Medulla oblongata (tissue), 1 donor: ENCODE measurements around the gene RCN2.
A peak's percentile ranks its signal among the peaks of the same experiment; 100 is the strongest.

Experiments used
- DNase-seq: peaks from one replicate; pipeline ENCODE4 v3.0.0-alpha.2; 2015; ENCODE audit errors: extremely low spot score

Gene RCN2

GRCh38 chr15:76994496-76994895 lies 62.9 kb downstream of the RCN2 start:
- DNase-seq: no peak

- DNase-seq: peak; percentile 78
These were observed 63.7 kb downstream of the RCN2 start, which contains the start of gene PSTPIP1 for GRCh38 chr15:76994971-76995945. Gene PSTPIP1 (plus strand): TSS chr15:76995126. CDS start chr15:76995574, 448 bp downstream.

- no peak for DNase-seq
These were observed 64.6 kb downstream of the RCN2 start for GRCh38 chr15:76996076-76996525.

GRCh38 chr15:76996526-76997401 lies 65.2 kb downstream of the RCN2 start:
- DNase-seq: peak; percentile 62

GRCh38 chr15:76998663-76999285 lies 67.2 kb downstream of the RCN2 start:
- DNase-seq: no peak

- DNase-seq: no peak
These were observed 68.4 kb downstream of the RCN2 start for GRCh38 chr15:76999996-77000395.

- no peak for DNase-seq
These were observed 69.8 kb downstream of the RCN2 start for GRCh38 chr15:77001351-77001750.

GRCh38 chr15:77001966-77002365 lies 70.4 kb downstream of the RCN2 start:
- DNase-seq: no peak

GRCh38 chr15:77002436-77002835 lies 70.9 kb downstream of the RCN2 start:
- DNase-seq: no peak

- peak; percentile 81 for DNase-seq
These were observed 71.7 kb downstream of the RCN2 start for GRCh38 chr15:77002954-77003912.
